Adrenal gland (tissue), 12 donors: ENCODE measurements around the gene HOXA9. TPM values are rescaled to one million over a fixed set of nuclear protein-coding genes. Genes with fewer than 3 reads are reported as not detected.

Experiments
- DNase-seq, 7 donors: peaks; one replicate each; pipeline ENCODE4 v3.0.0-alpha.2; 2019 to 2020
- H3K27ac ChIP-seq, 5 donors: fragments of 200-600 bp; sonication (generic) in 4 of 5; 1 replicate in 3 of 5; 2 replicates in 2 of 5; pipeline versions ENCODE4 v1.5.1 to v1.8.0; 2016 to 2020; ENCODE audit warnings: mild to moderate bottlenecking in 1 of 5
- H3K27me3 ChIP-seq: fragments of 200-600 bp; 2 replicates; pipeline ENCODE4 v1.8.0; 2021
- H3K36me3 ChIP-seq, 2 donors: fragments of 200-600 bp; replicated peaks in 1 of 2; 1 replicate in 1 of 2; 2 replicates in 1 of 2; pipeline versions ENCODE4 v1.5.1 to v1.8.0; 2018 to 2022
- H3K4me1 ChIP-seq, 2 donors: fragments of 200-600 bp; replicated peaks in 1 of 2; 1 replicate in 1 of 2; 2 replicates in 1 of 2; pipeline versions ENCODE4 v1.5.1 to v1.8.0; 2018 to 2021
- H3K4me3 ChIP-seq, 4 donors: fragments of 200-600 bp; sonication (generic) in 3 of 4; one replicate each; pipeline ENCODE4 v1.5.1; 2016 to 2018
- H3K9me3 ChIP-seq, 3 donors: fragments of 200-600 bp; sonication (generic) in 1 of 3; replicated peaks in 1 of 3; 1 replicate in 2 of 3; 2 replicates in 1 of 3; pipeline versions ENCODE4 v1.5.1 to v1.8.0; 2016 to 2021
- CTCF ChIP-seq, 6 experiments: fragments of 450-650 bp in 4 of 6; fragments of 200-600 bp in 2 of 6; sonication (generic) in 1 of 6; IDR thresholded peaks; 1 replicate in 5 of 6; 2 replicates in 1 of 6; pipeline versions ENCODE4 v1.5.1 to v1.8.0; 2016 to 2021; ENCODE audit warnings: antibody characterized with exemption in 6 of 6, mild to moderate bottlenecking in 2 of 6, moderate library complexity in 1 of 6
- POLR2A ChIP-seq, 2 donors: fragments of 450-650 bp; IDR thresholded peaks; one replicate each; pipeline ENCODE4 v1.6.1; 2017; ENCODE audit warnings: antibody characterized with exemption in 2 of 2, mild to moderate bottlenecking in 2 of 2, moderate library complexity in 1 of 2
- WGBS, 4 donors: extraction: QIAGEN DNeasy Blood & Tissue Kit in 2 of 4; methylation state at CpG; one replicate each; pipeline versions ENCODE4 v1.1.5 to v1.1.7; 2013 to 2017; 5-methylcytosine and 5-hydroxymethylcytosine counted together
- intact Hi-C, 2 donors: fragments of 100-400 bp; cut with DNase I; formaldehyde crosslinking; loops; one replicate each; pipeline versions ENCODE4 v1.14.1 to v1.15.0; 2022 to 2023
- polyA plus RNA-seq, 3 donors: library from polyadenylated mRNA; stranded (reverse); fragments of 200-250 nt in 2 of 3; fragments of 350-450 nt in 1 of 3; fragmentation: Illumina TruSeq in 1 of 3; extraction: RNeasy Lipid Tissue Mini Kit (QIAGEN cat#74804) in 1 of 3; gene quantifications; one replicate each; pipeline ENCODE4 v1.2.3, GENCODE V29; 2013 to 2014
- total RNA-seq, 9 donors: library from RNA; depleted of rRNA in 4 of 9; stranded (reverse); fragments of >200 nt in 4 of 9; fragments of 120-200 nt in 1 of 9; fragmentation: NEBNext Ultra II Directional in 1 of 9; extraction: Animal tissue kit (Norgen Biotek cat#: 25700) in 1 of 9; gene quantifications; one replicate each; pipeline versions ENCODE4 v1.1.0 to v1.2.4, GENCODE V29; 2013 to 2023
- donor health status: healthy with polysubstance abuse.
- donor health status: Bipolar disorder and iron deficiency.
- donor health status: DM: yes; HTN: yes; CAD: no.
- donor health status: DM: no; HTN: no; CAD: no.
- donor health status: DM: no; HTN: no; CAD: no.
- donor health status: DM: yes; HTN: yes; CAD: no.

Gene HOXA9
- total and polyA plus RNA-seq, 12 donors = 2.6 to 26.7 (median 11.7) TPM

GRCh38 chr7:27199849-27200760 lies 34.8 kb upstream of the HOXA9 start, which contains the start of gene HOXA13:
HOXA13 (minus strand) TSS chr7:27200091; CDS start chr7:27200077, 14 bp downstream.
- Histone ChIP-seq H3K27me3 (peaks cover 94% of the 10 kb centered on the region), H3K27ac (no peak within 1 kb of the TSS), H3K9me3 (no peaks in the 10 kb centered on the region), H3K4me1 (peaks cover 0 to 19% of the 10 kb centered on the region in 2 donors), H3K4me3 (peak within 1 kb of the TSS in 1 of 4 donors; percentile 54), H3K36me3 (no peaks in the 10 kb centered on the region)
- TF ChIP-seq POLR2A (IDR thresholded peaks at IDR 0.05) (no peak), CTCF (IDR thresholded peaks at IDR 0.05) (no peak)
- intact Hi-C loops = loop anchor here (10.0 kb wide), 4 partner anchors 375 to 895 kb away; no protein-coding TSS in a partner anchor
- WGBS, 4 donors = 0 to 5% (median 2%) methylated on average over 28 to 99 of the region's 99 CpGs
- peak in 3 of 7 donors; percentile 17 to 46 (median 36) for DNase-seq

- Histone ChIP-seq H3K36me3 (no peaks in the 10 kb centered on the region), H3K4me3 (peak overlapping the region in 1 of 4 donors; percentile 54), H3K4me1 (peaks cover 0 to 16% of the 10 kb centered on the region in 2 donors), H3K27ac (no peak overlapping the region), H3K27me3 (peaks cover 94% of the 10 kb centered on the region), H3K9me3 (no peaks in the 10 kb centered on the region)
- intact Hi-C loops = loop anchor here in 1 of 2 donors (10.0 kb wide), 3 partner anchors 726 to 896 kb away; no protein-coding TSS in a partner anchor
- TF ChIP-seq POLR2A (IDR thresholded peaks at IDR 0.05) (no peak), CTCF (IDR thresholded peaks at IDR 0.05) (no peak)
- DNase-seq = peak in 3 of 7 donors; percentile 13 to 50 (median 20)
- WGBS, 4 donors = 3 to 8% (median 3%) methylated on average over 13 to 91 of the region's 93 CpGs
Measured at GRCh38 chr7:27198871-27199801, 33.8 kb upstream of the HOXA9 start.

GRCh38 chr7:27198138-27198841 lies 33.0 kb upstream of the HOXA9 start:
- Histone ChIP-seq H3K27ac (no peak overlapping the region), H3K4me1 (peaks cover 2 to 18% of the 10 kb centered on the region in 2 donors), H3K4me3 (no peak overlapping the region), H3K36me3 (no peaks in the 10 kb centered on the region), H3K9me3 (no peaks in the 10 kb centered on the region), H3K27me3 (peaks cover 94% of the 10 kb centered on the region)
- intact Hi-C loops = loop anchor here in 1 of 2 donors (10.0 kb wide), 3 partner anchors 727 to 897 kb away; no protein-coding TSS in a partner anchor
- WGBS, 4 donors = 17 to 22% (median 19%) methylated on average over 21 to 29 of the region's 29 CpGs
- peak in 2 of 7 donors; percentile 9 to 46 for DNase-seq
- TF ChIP-seq CTCF (IDR thresholded peaks at IDR 0.05) (no peak), POLR2A (IDR thresholded peaks at IDR 0.05) (no peak)
